ENCODE data around the gene C8B. TPM values are rescaled to one million over a fixed set of nuclear protein-coding genes. Genes with fewer than 3 reads are reported as not detected.

Gene C8B
- total RNA-seq, 1 donor from 2014 or later: 1.2 TPM

- intact Hi-C loops (cut with DNase I): no loop called here
- TF ChIP-seq, protein P1, sequence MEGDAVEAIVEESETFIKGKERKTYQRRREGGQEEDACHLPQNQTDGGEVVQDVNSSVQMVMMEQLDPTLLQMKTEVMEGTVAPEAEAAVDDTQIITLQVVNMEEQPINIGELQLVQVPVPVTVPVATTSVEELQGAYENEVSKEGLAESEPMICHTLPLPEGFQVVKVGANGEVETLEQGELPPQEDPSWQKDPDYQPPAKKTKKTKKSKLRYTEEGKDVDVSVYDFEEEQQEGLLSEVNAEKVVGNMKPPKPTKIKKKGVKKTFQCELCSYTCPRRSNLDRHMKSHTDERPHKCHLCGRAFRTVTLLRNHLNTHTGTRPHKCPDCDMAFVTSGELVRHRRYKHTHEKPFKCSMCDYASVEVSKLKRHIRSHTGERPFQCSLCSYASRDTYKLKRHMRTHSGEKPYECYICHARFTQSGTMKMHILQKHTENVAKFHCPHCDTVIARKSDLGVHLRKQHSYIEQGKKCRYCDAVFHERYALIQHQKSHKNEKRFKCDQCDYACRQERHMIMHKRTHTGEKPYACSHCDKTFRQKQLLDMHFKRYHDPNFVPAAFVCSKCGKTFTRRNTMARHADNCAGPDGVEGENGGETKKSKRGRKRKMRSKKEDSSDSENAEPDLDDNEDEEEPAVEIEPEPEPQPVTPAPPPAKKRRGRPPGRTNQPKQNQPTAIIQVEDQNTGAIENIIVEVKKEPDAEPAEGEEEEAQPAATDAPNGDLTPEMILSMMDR (IDR thresholded peaks at IDR 0.05): no peak
- Histone ChIP-seq H3K4me3 (no peak overlapping the region), H3K27ac (no peak overlapping the region), H3K4me1 (no peaks in the 10 kb centered on the region), H3K9me3 (no peaks in the 10 kb centered on the region), H3K36me3 (no peaks in the 10 kb centered on the region), H3K27me3 (ENCODE audit: low read depth) (no peaks in the 10 kb centered on the region)
- no peak for DNase-seq
- no peak for ATAC-seq
Measured at GRCh38 chr1:56966698-56966999, 834 bp upstream of the C8B start.

DNA sequence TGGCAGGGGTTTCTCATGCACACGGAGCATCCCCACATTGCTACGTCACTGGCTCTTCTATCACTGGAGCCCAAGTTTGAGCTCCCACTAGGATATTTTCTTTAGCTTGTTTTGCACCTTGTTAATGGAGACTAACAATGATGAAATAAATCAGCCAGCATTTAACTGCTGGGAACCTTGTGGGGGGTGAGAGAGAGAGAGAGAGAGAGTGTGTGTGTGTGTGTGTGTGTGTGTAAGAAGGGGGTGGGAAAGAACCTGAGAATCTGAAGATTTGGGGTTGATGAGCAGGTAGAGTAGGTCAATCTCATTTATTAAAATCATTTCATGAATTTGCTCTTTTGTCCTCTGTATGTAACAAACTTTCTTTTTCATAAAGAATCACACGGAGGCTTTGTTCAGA is 624 bp downstream of the C8B start:
- no peak overlapping the region for H3K27ac ChIP-seq
- H3K36me3 ChIP-seq: no peaks in the 10 kb centered on the region
- no peaks in the 10 kb centered on the region for H3K4me1 ChIP-seq
- no peak for DNase-seq
- TF ChIP-seq, protein P1 (IDR thresholded peaks at IDR 0.05): no peak
- ATAC-seq: no peak
- H3K9me3 ChIP-seq: no peaks in the 10 kb centered on the region
- H3K4me3 ChIP-seq: no peak overlapping the region
- no peaks in the 10 kb centered on the region for H3K27me3 ChIP-seq (ENCODE audit: low read depth)
- intact Hi-C loops (cut with DNase I): no loop called here

DNA sequence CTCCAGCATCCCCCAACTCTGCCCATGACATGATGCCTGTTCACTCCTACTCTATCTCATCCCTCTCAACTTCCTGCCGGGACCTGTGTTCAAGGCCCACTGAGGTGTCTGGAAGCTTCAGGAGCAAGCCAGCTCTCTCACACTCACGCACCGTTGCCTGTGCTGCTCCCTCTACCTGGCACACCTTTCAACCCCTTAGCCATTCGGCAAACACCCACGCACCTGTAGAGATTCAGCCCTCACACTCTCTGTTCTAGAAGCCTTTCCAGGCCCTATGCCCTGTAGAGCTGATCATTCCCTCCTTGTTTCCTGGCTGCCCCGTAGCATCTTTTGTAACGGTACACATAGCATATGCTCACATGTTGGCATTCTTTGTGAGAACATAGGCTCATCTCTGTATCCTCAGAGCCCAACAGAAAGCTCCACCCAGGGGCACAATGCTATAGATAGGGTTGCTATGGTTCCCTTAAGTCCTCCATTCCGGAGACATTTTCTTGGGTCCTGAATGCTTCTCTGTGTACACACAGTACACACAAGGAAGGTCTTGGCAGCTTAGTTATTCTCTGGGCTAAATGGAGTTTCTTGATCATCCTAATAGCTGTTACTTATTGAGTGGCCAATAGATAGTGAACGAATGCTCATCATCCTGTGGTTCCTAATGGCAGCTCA is 1.3 kb downstream of the C8B start:
- no peak for DNase-seq
- Histone ChIP-seq H3K36me3 (no peaks in the 10 kb centered on the region), H3K27ac (no peak overlapping the region), H3K9me3 (no peaks in the 10 kb centered on the region), H3K4me3 (no peak overlapping the region), H3K4me1 (no peaks in the 10 kb centered on the region), H3K27me3 (ENCODE audit: low read depth) (no peaks in the 10 kb centered on the region)
- ATAC-seq: no peak
- intact Hi-C loops (cut with DNase I): no loop called here
- TF ChIP-seq, protein P1 (IDR thresholded peaks at IDR 0.05): no peak

GRCh38 chr1:56963667-56964066 is 2.1 kb downstream of the C8B start:
- no peaks in the 10 kb centered on the region for H3K27me3 ChIP-seq (ENCODE audit: low read depth)
- peak in 1 of 2 donors; percentile 28 for ATAC-seq
- TF ChIP-seq, protein P1 (IDR thresholded peaks at IDR 0.05): no peak
- H3K4me1 ChIP-seq: no peaks in the 10 kb centered on the region
- DNase-seq: no peak
- no peak overlapping the region for H3K27ac ChIP-seq
- intact Hi-C loops (cut with DNase I): no loop called here
- H3K9me3 ChIP-seq: no peaks in the 10 kb centered on the region
- H3K36me3 ChIP-seq: no peaks in the 10 kb centered on the region
- no peak overlapping the region for H3K4me3 ChIP-seq

- ATAC-seq: no peak
- Histone ChIP-seq H3K27me3 (ENCODE audit: low read depth) (no peaks in the 10 kb centered on the region), H3K36me3 (no peaks in the 10 kb centered on the region), H3K4me3 (no peak overlapping the region), H3K27ac (no peak overlapping the region), H3K4me1 (no peaks in the 10 kb centered on the region), H3K9me3 (no peaks in the 10 kb centered on the region)
- DNase-seq: no peak
- TF ChIP-seq, protein P1 (IDR thresholded peaks at IDR 0.05): no peak
- intact Hi-C loops (cut with DNase I): no loop called here
Measured at GRCh38 chr1:56961426-56961825, 4.4 kb downstream of the C8B start.
